Adrenal gland (tissue), 12 donors: ENCODE measurements around the gene ABHD4. TPM values are rescaled to one million over a fixed set of nuclear protein-coding genes. Genes with fewer than 3 reads are reported as not detected.
A peak's percentile ranks its signal among the peaks of the same experiment; 100 is the strongest.

ENCODE experiments used
- DNase-seq, 7 donors: peaks; one replicate each; pipeline ENCODE4 v3.0.0-alpha.2; 2019 to 2020
- H3K27ac ChIP-seq, 5 donors: fragments of 200-600 bp; sonication (generic) in 4 of 5; 1 replicate in 3 of 5; 2 replicates in 2 of 5; pipeline versions ENCODE4 v1.5.1 to v1.8.0; 2016 to 2020; ENCODE audit warnings: mild to moderate bottlenecking in 1 of 5
- H3K27me3 ChIP-seq: fragments of 200-600 bp; 2 replicates; pipeline ENCODE4 v1.8.0; 2021
- H3K36me3 ChIP-seq, 2 donors: fragments of 200-600 bp; replicated peaks in 1 of 2; 1 replicate in 1 of 2; 2 replicates in 1 of 2; pipeline versions ENCODE4 v1.5.1 to v1.8.0; 2018 to 2022
- H3K4me1 ChIP-seq, 2 donors: fragments of 200-600 bp; replicated peaks in 1 of 2; 1 replicate in 1 of 2; 2 replicates in 1 of 2; pipeline versions ENCODE4 v1.5.1 to v1.8.0; 2018 to 2021
- H3K4me3 ChIP-seq, 4 donors: fragments of 200-600 bp; sonication (generic) in 3 of 4; one replicate each; pipeline ENCODE4 v1.5.1; 2016 to 2018
- H3K9me3 ChIP-seq, 3 donors: fragments of 200-600 bp; sonication (generic) in 1 of 3; replicated peaks in 1 of 3; 1 replicate in 2 of 3; 2 replicates in 1 of 3; pipeline versions ENCODE4 v1.5.1 to v1.8.0; 2016 to 2021
- CTCF ChIP-seq, 6 experiments: fragments of 450-650 bp in 4 of 6; fragments of 200-600 bp in 2 of 6; sonication (generic) in 1 of 6; IDR thresholded peaks; 1 replicate in 5 of 6; 2 replicates in 1 of 6; pipeline versions ENCODE4 v1.5.1 to v1.8.0; 2016 to 2021; ENCODE audit warnings: antibody characterized with exemption in 6 of 6, mild to moderate bottlenecking in 2 of 6, moderate library complexity in 1 of 6
- POLR2A ChIP-seq, 2 donors: fragments of 450-650 bp; IDR thresholded peaks; one replicate each; pipeline ENCODE4 v1.6.1; 2017; ENCODE audit warnings: antibody characterized with exemption in 2 of 2, mild to moderate bottlenecking in 2 of 2, moderate library complexity in 1 of 2
- WGBS, 4 donors: extraction: QIAGEN DNeasy Blood & Tissue Kit in 2 of 4; methylation state at CpG; one replicate each; pipeline versions ENCODE4 v1.1.5 to v1.1.7; 2013 to 2017; 5-methylcytosine and 5-hydroxymethylcytosine counted together
- intact Hi-C, 2 donors: fragments of 100-400 bp; cut with DNase I; formaldehyde crosslinking; loops; one replicate each; pipeline versions ENCODE4 v1.14.1 to v1.15.0; 2022 to 2023
- polyA plus RNA-seq, 3 donors: library from polyadenylated mRNA; stranded (reverse); fragments of 200-250 nt in 2 of 3; fragments of 350-450 nt in 1 of 3; fragmentation: Illumina TruSeq in 1 of 3; extraction: RNeasy Lipid Tissue Mini Kit (QIAGEN cat#74804) in 1 of 3; gene quantifications; one replicate each; pipeline ENCODE4 v1.2.3, GENCODE V29; 2013 to 2014
- total RNA-seq, 9 donors: library from RNA; depleted of rRNA in 4 of 9; stranded (reverse); fragments of >200 nt in 4 of 9; fragments of 120-200 nt in 1 of 9; fragmentation: NEBNext Ultra II Directional in 1 of 9; extraction: Animal tissue kit (Norgen Biotek cat#: 25700) in 1 of 9; gene quantifications; one replicate each; pipeline versions ENCODE4 v1.1.0 to v1.2.4, GENCODE V29; 2013 to 2023
- donor health status: healthy with polysubstance abuse.
- donor health status: Bipolar disorder and iron deficiency.
- donor health status: DM: yes; HTN: yes; CAD: no.
- donor health status: DM: no; HTN: no; CAD: no.
- donor health status: DM: no; HTN: no; CAD: no.
- donor health status: DM: yes; HTN: yes; CAD: no.

The ABHD4 gene
- total and polyA plus RNA-seq, 12 donors: 21.4 to 93.4 (median 43.5) TPM

- peaks cover 0 to 10% of the 10 kb centered on the region in 2 donors for H3K36me3 ChIP-seq
- intact Hi-C loops: no loop called here
- no peaks in the 10 kb centered on the region for H3K27me3 ChIP-seq
- H3K27ac ChIP-seq: peak overlapping the region in 1 of 5 donors; percentile 12
- WGBS, 4 donors: 44 to 69% (median 60%) methylated on average over 2 of the region's 2 CpGs
- no peak for DNase-seq
- H3K4me1 ChIP-seq: peaks cover 9 to 34% of the 10 kb centered on the region in 2 donors
- no peak for TF ChIP-seq CTCF (IDR thresholded peaks at IDR 0.05)
- no peak for TF ChIP-seq POLR2A (IDR thresholded peaks at IDR 0.05)
- H3K4me3 ChIP-seq: no peak overlapping the region
- no peaks in the 10 kb centered on the region for H3K9me3 ChIP-seq
These were observed 18.9 kb upstream of the ABHD4 start for GRCh38 chr14:22579236-22579635.

GRCh38 chr14:22579881-22580280 lies 18.2 kb upstream of the ABHD4 start:
- no peak overlapping the region for H3K4me3 ChIP-seq
- intact Hi-C loops: no loop called here
- H3K36me3 ChIP-seq: peaks cover 0 to 4% of the 10 kb centered on the region in 2 donors
- no peak overlapping the region for H3K27ac ChIP-seq
- no peaks in the 10 kb centered on the region for H3K27me3 ChIP-seq
- 86 to 94% (median 92%) methylated on average over 3 of the region's 3 CpGs for whole genome bisulfite sequencing, 4 donors
- peaks cover 9 to 40% of the 10 kb centered on the region in 2 donors for H3K4me1 ChIP-seq
- no peak for DNase-seq
- no peak for TF ChIP-seq POLR2A (IDR thresholded peaks at IDR 0.05)
- no peak for TF ChIP-seq CTCF (IDR thresholded peaks at IDR 0.05)
- no peaks in the 10 kb centered on the region for H3K9me3 ChIP-seq

GRCh38 chr14:22580625-22581024 lies 17.5 kb upstream of the ABHD4 start:
- peak overlapping the region in 1 of 5 donors; percentile 0 for H3K27ac ChIP-seq
- intact Hi-C loops: no loop called here
- H3K36me3 ChIP-seq: no peaks in the 10 kb centered on the region
- 67 to 80% (median 79%) methylated on average over 2 of the region's 2 CpGs for WGBS, 4 donors
- peaks cover 9 to 45% of the 10 kb centered on the region in 2 donors for H3K4me1 ChIP-seq
- no peaks in the 10 kb centered on the region for H3K9me3 ChIP-seq
- no peaks in the 10 kb centered on the region for H3K27me3 ChIP-seq
- DNase-seq: no peak
- no peak overlapping the region for H3K4me3 ChIP-seq
- no peak for TF ChIP-seq CTCF (IDR thresholded peaks at IDR 0.05)
- no peak for TF ChIP-seq POLR2A (IDR thresholded peaks at IDR 0.05)

GRCh38 chr14:22583994-22584393 lies 14.1 kb upstream of the ABHD4 start:
- Histone ChIP-seq H3K9me3 (no peaks in the 10 kb centered on the region), H3K36me3 (no peaks in the 10 kb centered on the region), H3K4me1 (peaks cover 15 to 55% of the 10 kb centered on the region in 2 donors), H3K4me3 (no peak overlapping the region), H3K27ac (peak overlapping the region in 1 of 5 donors; percentile 3), H3K27me3 (no peaks in the 10 kb centered on the region)
- no peak for TF ChIP-seq POLR2A (IDR thresholded peaks at IDR 0.05)
- TF ChIP-seq CTCF (IDR thresholded peaks at IDR 0.05): no peak
- DNase-seq: no peak
- 74 to 90% (median 82%) methylated on average over 1 of the region's 1 CpG for WGBS, 4 donors
- intact Hi-C loops: no loop called here
